ENCODE results near the gene ZFP30.

DNA sequence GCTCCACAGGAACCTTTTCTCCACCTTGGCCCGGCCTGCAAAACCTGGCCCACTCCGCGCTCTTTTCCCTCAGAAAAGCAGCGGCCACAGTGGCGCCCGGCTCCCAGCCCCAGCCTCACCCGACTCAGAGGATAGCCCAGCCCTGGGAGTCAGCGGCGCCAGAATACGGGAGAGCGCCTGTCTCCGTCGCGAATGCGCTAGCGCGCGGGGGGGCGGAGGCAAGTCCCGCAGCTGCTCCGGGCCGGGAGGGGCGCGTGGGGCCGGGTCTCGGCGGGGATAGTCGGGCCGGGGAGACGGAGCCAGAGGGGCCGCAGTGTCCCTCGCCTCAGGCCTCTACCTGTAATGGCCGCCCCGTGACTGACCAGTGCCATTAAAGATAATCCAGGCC lies at the start of gene ZFP30:
- TF ChIP-seq ESRRA (IDR thresholded peaks at IDR 0.05; ENCODE audit: borderline replicate concordance, low read length) (no peak), CTCF (IDR thresholded peaks at IDR 0.05) (no peak), RAD21 (conservative IDR thresholded peaks at IDR 0.05 in 1 of 2, IDR thresholded peaks at IDR 0.05 in 1 of 2) (no peak), POLR2A (IDR thresholded peaks at IDR 0.05; ENCODE audit: low read length) (peak; percentile 55), SREBF2 (IDR thresholded peaks at IDR 0.05) (no peak)
